GM12891 (cell line): ENCODE results near the gene RIMS3.

ENCODE experiments used
- POLR2A ChIP-seq: IDR thresholded peaks from 2 replicates; pipeline ENCODE4 v1.6.1; 2011; ENCODE audit warnings: low read depth, low read length, control low read depth
- POLR2AphosphoS5 ChIP-seq: IDR thresholded peaks from 2 replicates; pipeline ENCODE4 v1.6.1; 2011; ENCODE audit warnings: low read depth, low read length, control low read depth
- TAF1 ChIP-seq: IDR thresholded peaks from 2 replicates; pipeline ENCODE4 v1.6.1; 2011; ENCODE audit warnings: low read depth, low read length, control low read depth

- TF ChIP-seq POLR2A (no peak), TAF1 (no peak), POLR2AphosphoS5 (no peak)
Observed at GRCh38 chr1:40662864-40663263, 2.6 kb downstream of the RIMS3 start.
